K562 (cell line): ENCODE results near the gene PLAAT3. TPM values are rescaled to one million over a fixed set of nuclear protein-coding genes. Genes with fewer than 3 reads are reported as not detected.

Experiments
- BRF2 ChIP-seq: IDR thresholded peaks from 3 replicates; pipeline ENCODE4 v1.6.1; 2011; ENCODE audit warnings: borderline replicate concordance, mild to moderate bottlenecking; ENCODE audit not compliant: insufficient read length, insufficient read depth
- C11orf30 ChIP-seq: fragments of 450-650 bp; IDR thresholded peaks from 2 replicates; pipeline ENCODE4 v1.6.1; 2016; ENCODE audit warnings: low read depth, mild to moderate bottlenecking
- EHMT2 ChIP-seq: fragments of 450-650 bp; IDR thresholded peaks from 2 replicates; pipeline ENCODE4 v1.6.1; 2018; ENCODE audit warnings: antibody characterized with exemption
- ETV1 ChIP-seq: fragments of 450-650 bp; conservative IDR thresholded peaks from 2 replicates; pipeline ENCODE4 v1.6.1; 2016; ENCODE audit warnings: missing genetic modification characterization, control low read depth, low read depth, missing compliant biosample characterization
- JUN ChIP-seq, 2 experiments: sonication (generic) in 1 of 2; formaldehyde crosslinking in 1 of 2; IDR thresholded peaks; 2 replicates each; pipeline versions ENCODE4 v1.6.1 to v1.8.0; 2012 to 2022; ENCODE audit warnings: borderline replicate concordance in 2 of 2, mild to moderate bottlenecking in 2 of 2, improper control_type of control experiment in 1 of 2, low read depth in 1 of 2, low read length in 1 of 2, missing genetic modification reagents in 1 of 2
- PHF8 ChIP-seq: fragments of 200-600 bp; sonication (generic); IDR thresholded peaks from 2 replicates; pipeline ENCODE4 v1.6.1; 2012; ENCODE audit warnings: mixed run types, mild to moderate bottlenecking, inconsistent platforms, low read length, moderate library complexity, borderline replicate concordance
- RNF2 ChIP-seq: sonication (generic); IDR thresholded peaks from 2 replicates; pipeline ENCODE4 v1.6.1; 2016
- SMARCA4 ChIP-seq: fragments of 450-650 bp; IDR thresholded peaks from 2 replicates; pipeline ENCODE4 v1.6.1; 2016
- ZBTB12 ChIP-seq: fragments of 250-450 bp; sonication (Bioruptor Pico); IDR thresholded peaks from 2 replicates; pipeline ENCODE4 v1.4.0; 2020
- ZNF239 ChIP-seq: fragments of 250-450 bp; sonication (Bioruptor Pico); IDR thresholded peaks from 2 replicates; pipeline ENCODE4 v1.4.0; 2020; ENCODE audit warnings: mild to moderate bottlenecking
- ZNF316 ChIP-seq: fragments of 450-650 bp; IDR thresholded peaks from 2 replicates; pipeline ENCODE4 v1.6.1; 2016
- ZNF318 ChIP-seq, 2 experiments: fragments of 450-650 bp; IDR thresholded peaks; 2 replicates each; pipeline ENCODE4 v1.6.1; 2016; ENCODE audit warnings: mild to moderate bottlenecking in 2 of 2, borderline replicate concordance in 1 of 2, low read depth in 1 of 2, moderate library complexity in 1 of 2
- polyA plus RNA-seq, 8 experiments: library from polyadenylated mRNA; depleted of rRNA in 4 of 8; stranded (reverse) in 5 of 8; unstranded in 3 of 8; fragments of >200 nt; fragmentation: Nextera tagmentation in 2 of 8; fragmentation: Illumina TruSeq in 1 of 8; extraction: Ambion mirVana in 2 of 8; extraction: Trizol in 1 of 8; gene quantifications; 2 replicates each; pipeline versions ENCODE4 v1.2.1 to v1.2.3, GENCODE V29; 2011 to 2014; ENCODE audit warnings: inconsistent platforms in 1 of 8, missing spikeins in 1 of 8
- total RNA-seq, 7 experiments: library from RNA; depleted of rRNA in 6 of 7; stranded (reverse); fragments of >200 nt in 6 of 7; fragmentation: Illumina TruSeq in 2 of 7; extraction: Trizol in 2 of 7; gene quantifications; 2 replicates each; pipeline versions ENCODE4 v1.2.1 to v1.2.3, GENCODE V29; 2011 to 2021; ENCODE audit warnings: low replicate concordance in 1 of 7
- TF ChIP-seq, protein P1 (sequence below): fragments of 450-650 bp; IDR thresholded peaks from one replicate; pipeline ENCODE4 v1.6.1; 2018; ENCODE audit warnings: mild to moderate bottlenecking, moderate library complexity; ENCODE audit not compliant: partially characterized antibody

The PLAAT3 gene
- total and polyA plus RNA-seq, 9 of the 15 experiments (the other 6 are each of a cell fraction or from before 2014, with no cell fraction given) = 0.80 to 2.7 (median 1.4) TPM

- peak in 1 of 2 experiments; percentile 65; a peak in 1 of 4 replicates for TF ChIP-seq ZNF318 (IDR thresholded peaks at IDR 0.05; ENCODE audit: borderline replicate concordance in 1 of 2, low read depth in 1 of 2)
- TF ChIP-seq C11orf30 = no peak; the same call in 1 of the 2 replicates
- no peak for TF ChIP-seq EHMT2
- no peak for TF ChIP-seq ZBTB12 (CRISPR knock-in tag)
- no peak for TF ChIP-seq PHF8
- TF ChIP-seq ZNF239 = no peak
- no peak for TF ChIP-seq RNF2
- TF ChIP-seq SMARCA4 = no peak; the same call in 1 of the 2 replicates
- peak; percentile 18; the same call in 1 of the 2 replicates for TF ChIP-seq ZNF316
- no peak for TF ChIP-seq BRF2
- TF ChIP-seq ETV1 (tag) = no peak
- TF ChIP-seq, protein P1, sequence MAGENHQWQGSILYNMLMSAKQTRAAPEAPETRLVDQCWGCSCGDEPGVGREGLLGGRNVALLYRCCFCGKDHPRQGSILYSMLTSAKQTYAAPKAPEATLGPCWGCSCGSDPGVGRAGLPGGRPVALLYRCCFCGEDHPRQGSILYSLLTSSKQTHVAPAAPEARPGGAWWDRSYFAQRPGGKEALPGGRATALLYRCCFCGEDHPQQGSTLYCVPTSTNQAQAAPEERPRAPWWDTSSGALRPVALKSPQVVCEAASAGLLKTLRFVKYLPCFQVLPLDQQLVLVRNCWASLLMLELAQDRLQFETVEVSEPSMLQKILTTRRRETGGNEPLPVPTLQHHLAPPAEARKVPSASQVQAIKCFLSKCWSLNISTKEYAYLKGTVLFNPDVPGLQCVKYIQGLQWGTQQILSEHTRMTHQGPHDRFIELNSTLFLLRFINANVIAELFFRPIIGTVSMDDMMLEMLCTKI = no peak
- TF ChIP-seq JUN (IDR thresholded peaks at IDR 0.05; ENCODE audit: borderline replicate concordance, low read depth, low read length) = no peak
- no peak for TF ChIP-seq JUN (CRISPR knock-in tag; IDR thresholded peaks at IDR 0.05; ENCODE audit: borderline replicate concordance)
- TF ChIP-seq, all 486 proteins: peak for 9
These were observed 77.5 kb downstream of the PLAAT3 start, which contains the start of gene PLAAT4 (continued) for GRCh38 chr11:63536669-63537292.
